Smooth muscle cell (in vitro differentiated cells): ENCODE measurements around the gene TRPC4AP. TPM values are rescaled to one million over a fixed set of nuclear protein-coding genes. Genes with fewer than 3 reads are reported as not detected.

Source experiments
- DNase-seq: peaks from one replicate; lab custom pipeline; 2025; ENCODE audit not compliant: unreplicated experiment; lab: John Stamatoyannopoulos, UW
- H2AFZ ChIP-seq: fragments of 200-600 bp; sonication (generic); 2 replicates; pipeline ENCODE4 v1.6.0; 2016; ENCODE audit warnings: antibody characterized with exemption, low read depth, mild to moderate bottlenecking
- H3F3A ChIP-seq: fragments of 200-600 bp; sonication (generic); 2 replicates; pipeline ENCODE4 v1.6.0; 2017; ENCODE audit warnings: antibody characterized with exemption, low read depth
- H3K27ac ChIP-seq: fragments of 200-600 bp; sonication (generic); 2 replicates; pipeline ENCODE4 v1.5.1; 2016; ENCODE audit warnings: low read depth, mild to moderate bottlenecking
- H3K27me3 ChIP-seq: fragments of 200-600 bp; sonication (generic); 2 replicates; pipeline ENCODE4 v1.6.1; 2016; ENCODE audit warnings: low read depth, mild to moderate bottlenecking
- H3K36me3 ChIP-seq: fragments of 200-600 bp; sonication (generic); 2 replicates; pipeline ENCODE4 v1.5.1; 2016; ENCODE audit warnings: low read depth
- H3K4me1 ChIP-seq: fragments of 200-600 bp; sonication (generic); 2 replicates; pipeline ENCODE4 v1.5.1; 2016; ENCODE audit warnings: low read depth
- H3K4me2 ChIP-seq: fragments of 200-600 bp; sonication (generic); 2 replicates; pipeline ENCODE4 v1.6.0; 2016; ENCODE audit warnings: mild to moderate bottlenecking
- H3K4me3 ChIP-seq: fragments of 200-600 bp; sonication (generic); 2 replicates; pipeline ENCODE4 v1.5.1; 2016; ENCODE audit warnings: mild to moderate bottlenecking
- H3K79me2 ChIP-seq: fragments of 200-600 bp; sonication (generic); 2 replicates; pipeline ENCODE4 v1.6.0; 2016; ENCODE audit warnings: low read depth, mild to moderate bottlenecking
- H3K9ac ChIP-seq: fragments of 200-600 bp; sonication (generic); 2 replicates; pipeline ENCODE4 v1.6.0; 2016; ENCODE audit warnings: low read depth
- H3K9me3 ChIP-seq: fragments of 200-600 bp; sonication (generic); replicated peaks from 2 replicates; pipeline ENCODE4 v1.5.1; 2016; ENCODE audit warnings: low read depth
- H4K20me1 ChIP-seq: fragments of 200-600 bp; sonication (generic); 2 replicates; pipeline ENCODE4 v1.6.0; 2016; ENCODE audit warnings: low read depth
- CTCF ChIP-seq: fragments of 200-600 bp; sonication (generic); IDR thresholded peaks from 2 replicates; pipeline ENCODE4 v1.5.1; 2017; ENCODE audit warnings: borderline replicate concordance, mild to moderate bottlenecking, antibody characterized with exemption; ENCODE audit not compliant: insufficient read depth, poor library complexity, severe bottlenecking
- WGBS: methylation state at CpG from one replicate; pipeline ENCODE4 v1.1.7; 2016; ENCODE audit warnings: low lambda C conversion rate; 5-methylcytosine and 5-hydroxymethylcytosine counted together
- polyA plus RNA-seq: library from polyadenylated mRNA; unstranded; fragments of >200 nt; fragmentation: Nextera tagmentation; extraction: Ambion mirVana; gene quantifications from 2 replicates; pipeline ENCODE4 v1.2.1, GENCODE V29; 2016
- total RNA-seq: library from RNA; depleted of rRNA; stranded (reverse); fragments of >200 nt; gene quantifications from 2 replicates; pipeline ENCODE4 v1.2.3, GENCODE V29; 2014

Gene TRPC4AP
- total and polyA plus RNA-seq, 2 experiments from 2014 or later, result 77.3 to 95.4 TPM

GRCh38 chr20:35120012-35120701 is 27.6 kb upstream of the TRPC4AP start:
- Histone ChIP-seq H3K27ac (no peak overlapping the region), H3K36me3 (peaks cover 3% of the 10 kb centered on the region), H3K79me2 (no peaks in the 10 kb centered on the region), H3K27me3 (no peaks in the 10 kb centered on the region), H3F3A (no peaks in the 10 kb centered on the region), H4K20me1 (no peaks in the 10 kb centered on the region), H3K4me3 (no peak overlapping the region), H3K9me3 (no peaks in the 10 kb centered on the region), H2AFZ (no peak overlapping the region), H3K4me1 (no peaks in the 10 kb centered on the region), H3K4me2 (no peak overlapping the region), H3K9ac (no peak overlapping the region)
- no peak for DNase-seq
- TF ChIP-seq CTCF, result no peak
- 83% methylated on average over 8 of the region's 8 CpGs for WGBS

- Histone ChIP-seq H3K27ac (no peak overlapping the region), H3K27me3 (no peaks in the 10 kb centered on the region), H3K4me3 (no peak overlapping the region), H3K9ac (no peak overlapping the region), H3K4me2 (no peak overlapping the region), H3K9me3 (no peaks in the 10 kb centered on the region), H3K36me3 (no peaks in the 10 kb centered on the region), H3F3A (no peaks in the 10 kb centered on the region), H2AFZ (no peak overlapping the region), H3K79me2 (no peaks in the 10 kb centered on the region), H3K4me1 (no peaks in the 10 kb centered on the region), H4K20me1 (no peaks in the 10 kb centered on the region)
- WGBS, result 96% methylated on average over 1 of the region's 1 CpG
- no peak for TF ChIP-seq CTCF
- no peak for DNase-seq
Measured at GRCh38 chr20:35117629-35118028, 25.0 kb upstream of the TRPC4AP start.

GRCh38 chr20:35117196-35117595 is 24.6 kb upstream of the TRPC4AP start:
- Histone ChIP-seq H3K4me2 (no peak overlapping the region), H3K27ac (no peak overlapping the region)

More at GRCh38 chr20:35117196-35117595, 24.6 kb upstream of the TRPC4AP start:
- Histone ChIP-seq H3K4me1 (no peaks in the 10 kb centered on the region), H4K20me1 (no peaks in the 10 kb centered on the region), H3K9ac (no peak overlapping the region), H3K36me3 (no peaks in the 10 kb centered on the region), H3F3A (no peaks in the 10 kb centered on the region), H3K79me2 (no peaks in the 10 kb centered on the region), H3K9me3 (no peaks in the 10 kb centered on the region), H2AFZ (no peak overlapping the region), H3K27me3 (no peaks in the 10 kb centered on the region), H3K4me3 (no peak overlapping the region)
- no peak for DNase-seq
- TF ChIP-seq CTCF, result no peak
